Pancreas (tissue), 10 donors: Measurements from ENCODE around the gene RNF5. TPM values are rescaled to one million over a fixed set of nuclear protein-coding genes. Genes with fewer than 3 reads are reported as not detected.
"Not testable (repeated sequence)": the region's sequence is repeated elsewhere in the genome, so short reads cannot be mapped to it uniquely, and the experiment has no call there.

Source experiments
- ATAC-seq, 4 donors: fragments of 200-7000 bp; cut with Tn5 transposase; one replicate each; pipeline versions ENCODE4 v1.8.0 to v1.9.1; 2020; ENCODE audit warnings: mild to moderate bottlenecking in 4 of 4, moderate library complexity in 4 of 4
- DNase-seq, 6 donors: peaks; one replicate each; pipeline ENCODE4 v3.0.0-alpha.2; 2020
- FAIRE-seq: peaks from 2 replicates; lab custom pipeline; 2012; peaks lifted over from hg19 to GRCh38; lab: Jason Lieb, UNC
- H3K27ac ChIP-seq, 4 donors: fragments of 200-600 bp; sonication (generic); 1 replicate in 3 of 4; 2 replicates in 1 of 4; pipeline versions ENCODE4 v1.5.0 to v1.8.0; 2020
- H3K27me3 ChIP-seq, 4 donors: fragments of 200-600 bp; one replicate each; pipeline ENCODE4 v1.8.0; 2021
- H3K36me3 ChIP-seq, 3 donors: fragments of 200-600 bp; sonication (generic) in 1 of 3; one replicate each; pipeline versions ENCODE4 v1.5.0 to v1.8.0; 2020 to 2021
- H3K4me1 ChIP-seq, 3 donors: fragments of 200-600 bp; one replicate each; pipeline ENCODE4 v1.8.0; 2021
- H3K4me3 ChIP-seq, 4 donors: fragments of 200-600 bp; sonication (generic) in 2 of 4; one replicate each; pipeline versions ENCODE4 v1.5.0 to v1.8.0; 2020 to 2021
- H3K9me3 ChIP-seq, 4 donors: fragments of 200-600 bp; one replicate each; pipeline ENCODE4 v1.8.0; 2021
- WGBS, 2 donors: extraction: QIAGEN DNeasy Blood & Tissue Kit; methylation state at CpG; one replicate each; pipeline ENCODE4 v1.1.7; 2013; 5-methylcytosine and 5-hydroxymethylcytosine counted together
- intact Hi-C, 3 donors: fragments of 100-400 bp; cut with DNase I; formaldehyde crosslinking; loops; one replicate each; pipeline versions ENCODE4 v1.11.1 to v1.14.2; 2022
- polyA plus RNA-seq, 2 donors: library from polyadenylated mRNA; stranded (reverse); fragments of 200-250 nt; gene quantifications; one replicate each; pipeline ENCODE4 v1.2.3, GENCODE V29; 2013
- total RNA-seq, 6 donors: library from RNA; stranded (reverse); fragmentation: NEBNext Ultra II Directional in 4 of 6; extraction: Animal tissue kit (Norgen Biotek cat#: 25700) in 4 of 6; gene quantifications; one replicate each; pipeline versions ENCODE4 v1.2.1 to v1.2.4, GENCODE V29; 2021 to 2023
- TF ChIP-seq, protein P1 (sequence below), 4 donors: fragments of 200-600 bp; sonication (generic) in 3 of 4; IDR thresholded peaks; one replicate each; pipeline versions ENCODE4 v1.5.0 to v1.8.0; 2021; ENCODE audit warnings: antibody characterized with exemption in 4 of 4
- donor health status: healthy with polysubstance abuse.
- donor health status: DM: no; HTN: no; CAD: no; lungs with moderate emphysema.
- donor health status: DM: no; HTN: no; CAD: no.
- donor health status: control.
- donor health status: control.
- donor health status: Bipolar disorder and iron deficiency.
- donor health status: DM: yes; HTN: yes; CAD: no.
- donor health status: DM: no; HTN: no; CAD: no.
- donor health status: DM: no; HTN: no; CAD: no.
- donor health status: DM: yes; HTN: yes; CAD: no.

The RNF5 gene
- total and polyA plus RNA-seq, 8 donors, result 16.1 to 41.4 (median 25.8) TPM

DNA sequence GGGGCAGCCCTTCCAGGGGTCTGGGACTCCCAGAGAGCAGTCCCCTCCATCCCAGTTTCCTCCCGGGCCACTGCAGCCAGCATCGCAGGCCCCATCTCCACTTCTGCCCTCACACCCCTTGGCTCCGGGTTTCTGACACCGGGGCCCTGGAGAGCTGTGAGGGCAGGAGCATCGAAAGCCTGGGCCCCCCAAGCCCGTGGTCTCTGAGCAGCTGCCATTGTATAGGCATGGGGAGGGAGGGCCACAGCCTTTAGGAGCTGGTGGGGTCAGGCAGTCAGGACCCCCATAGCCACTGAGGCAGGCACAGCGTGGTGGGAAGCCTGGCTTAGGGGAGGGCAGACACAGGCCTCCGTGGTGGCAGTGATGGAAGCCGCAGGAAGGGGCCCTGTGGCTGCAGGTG, 24.0 kb downstream of the RNF5 start:
- Histone ChIP-seq H3K9me3 (no peaks in the 10 kb centered on the region), H3K4me3 (no peak overlapping the region), H3K27ac (no peak overlapping the region), H3K27me3 (no peaks in the 10 kb centered on the region), H3K36me3 (no peaks in the 10 kb centered on the region), H3K4me1 (peaks cover 0 to 2% (median 0%) of the 10 kb centered on the region in 3 donors)
- WGBS, 2 donors, result 67 to 82% methylated on average over 9 of the region's 9 CpGs
- DNase-seq (peak in 1 of 6 donors; percentile 42), ATAC-seq (no peak), FAIRE-seq (no peak)
- TF ChIP-seq, protein P1, sequence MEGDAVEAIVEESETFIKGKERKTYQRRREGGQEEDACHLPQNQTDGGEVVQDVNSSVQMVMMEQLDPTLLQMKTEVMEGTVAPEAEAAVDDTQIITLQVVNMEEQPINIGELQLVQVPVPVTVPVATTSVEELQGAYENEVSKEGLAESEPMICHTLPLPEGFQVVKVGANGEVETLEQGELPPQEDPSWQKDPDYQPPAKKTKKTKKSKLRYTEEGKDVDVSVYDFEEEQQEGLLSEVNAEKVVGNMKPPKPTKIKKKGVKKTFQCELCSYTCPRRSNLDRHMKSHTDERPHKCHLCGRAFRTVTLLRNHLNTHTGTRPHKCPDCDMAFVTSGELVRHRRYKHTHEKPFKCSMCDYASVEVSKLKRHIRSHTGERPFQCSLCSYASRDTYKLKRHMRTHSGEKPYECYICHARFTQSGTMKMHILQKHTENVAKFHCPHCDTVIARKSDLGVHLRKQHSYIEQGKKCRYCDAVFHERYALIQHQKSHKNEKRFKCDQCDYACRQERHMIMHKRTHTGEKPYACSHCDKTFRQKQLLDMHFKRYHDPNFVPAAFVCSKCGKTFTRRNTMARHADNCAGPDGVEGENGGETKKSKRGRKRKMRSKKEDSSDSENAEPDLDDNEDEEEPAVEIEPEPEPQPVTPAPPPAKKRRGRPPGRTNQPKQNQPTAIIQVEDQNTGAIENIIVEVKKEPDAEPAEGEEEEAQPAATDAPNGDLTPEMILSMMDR (IDR thresholded peaks at IDR 0.05), result no peak
- intact Hi-C loops, result no loop called here

DNA sequence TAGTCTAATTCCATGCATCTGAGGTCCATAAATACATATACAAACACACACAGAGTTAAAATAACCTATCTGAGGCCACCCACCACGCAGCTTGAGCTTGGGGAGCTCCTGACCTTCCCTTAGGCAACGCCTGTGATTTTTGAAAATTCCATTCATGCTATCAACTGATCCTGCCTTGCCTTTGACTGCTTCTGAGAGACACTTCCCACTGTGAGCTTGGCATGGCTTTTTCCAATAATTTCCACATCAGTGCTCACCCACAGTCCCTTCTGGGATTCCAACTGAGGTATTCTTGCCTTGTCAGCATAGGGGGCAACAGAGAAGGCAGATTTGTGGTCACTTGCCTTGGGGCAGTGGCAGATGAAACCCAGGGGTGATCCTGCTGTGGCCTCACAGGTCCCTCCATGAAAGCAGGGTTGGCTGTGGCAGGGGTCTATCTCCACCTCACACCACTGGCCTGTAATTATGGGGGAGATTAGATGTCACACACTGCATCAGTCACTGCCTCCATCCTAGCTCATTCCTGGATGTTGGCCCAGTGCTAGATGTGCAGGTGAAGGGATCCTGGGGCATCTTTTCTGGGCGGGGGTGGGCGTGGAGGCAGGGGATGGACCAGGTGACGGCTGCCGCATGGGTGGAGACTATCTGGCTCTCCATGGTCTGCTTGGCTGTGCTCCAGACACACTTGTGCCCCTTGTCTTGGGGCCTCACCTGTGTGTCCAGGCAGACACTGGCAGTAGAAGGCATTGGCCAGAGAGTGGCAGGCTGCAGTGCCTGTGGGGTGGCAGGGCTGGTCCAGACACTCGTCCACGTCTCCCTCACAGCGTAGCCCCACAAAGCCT, 25.4 kb downstream of the RNF5 start:
- intact Hi-C loops, result no loop called here
- WGBS, 2 donors, result 55 to 69% methylated on average over 9 of the region's 9 CpGs
- H3K4me1 ChIP-seq, result no peaks in the 10 kb centered on the region
- DNase-seq, result no peak
- no peak overlapping the region for H3K27ac ChIP-seq
- FAIRE-seq, result no peak
- no peak overlapping the region for H3K4me3 ChIP-seq
- H3K36me3 ChIP-seq, result no peaks in the 10 kb centered on the region
- no peaks in the 10 kb centered on the region for H3K9me3 ChIP-seq
- ATAC-seq, result no peak
- TF ChIP-seq, protein P1 (IDR thresholded peaks at IDR 0.05), result no peak
- H3K27me3 ChIP-seq, result no peaks in the 10 kb centered on the region

- no peak for DNase-seq
- no peak for FAIRE-seq
- intact Hi-C loops, result no loop called here
- WGBS, 2 donors, result 74 to 83% methylated on average over 3 of the region's 3 CpGs
- no peaks in the 10 kb centered on the region for H3K27me3 ChIP-seq
- H3K9me3 ChIP-seq, result no peaks in the 10 kb centered on the region
- TF ChIP-seq, protein P1 (IDR thresholded peaks at IDR 0.05), result no peak
- no peaks in the 10 kb centered on the region for H3K36me3 ChIP-seq
- H3K4me1 ChIP-seq, result no peaks in the 10 kb centered on the region
- no peak overlapping the region for H3K27ac ChIP-seq
- ATAC-seq, result no peak
- no peak overlapping the region for H3K4me3 ChIP-seq
Observed at GRCh38 chr6:32204268-32204715, 26.1 kb downstream of the RNF5 start.

- Histone ChIP-seq H3K27me3 (no peaks in the 10 kb centered on the region), H3K36me3 (no peaks in the 10 kb centered on the region), H3K27ac (no peak overlapping the region), H3K4me3 (no peak overlapping the region), H3K4me1 (no peaks in the 10 kb centered on the region), H3K9me3 (no peaks in the 10 kb centered on the region)
- WGBS, 2 donors, result 39 to 54% methylated on average over 1 of the region's 1 CpG
- TF ChIP-seq, protein P1 (IDR thresholded peaks at IDR 0.05), result no peak
- no peak for ATAC-seq
- intact Hi-C loops, result no loop called here
- FAIRE-seq, result no peak
- no peak for DNase-seq
Observed at GRCh38 chr6:32208996-32209395, 30.8 kb downstream of the RNF5 start.

GRCh38 chr6:32210191-32210601, 32.0 kb downstream of the RNF5 start:
- 70 to 76% methylated on average over 5 of the region's 5 CpGs for WGBS, 2 donors
- H3K9me3 ChIP-seq, result no peaks in the 10 kb centered on the region
- DNase-seq, result no peak
- H3K27ac ChIP-seq, result no peak overlapping the region
- FAIRE-seq, result no peak
- no peaks in the 10 kb centered on the region for H3K27me3 ChIP-seq
- TF ChIP-seq, protein P1 (IDR thresholded peaks at IDR 0.05), result no peak
- no peaks in the 10 kb centered on the region for H3K36me3 ChIP-seq
- intact Hi-C loops, result no loop called here
- ATAC-seq, result no peak
- H3K4me3 ChIP-seq, result no peak overlapping the region
- H3K4me1 ChIP-seq, result no peaks in the 10 kb centered on the region

- 78 to 80% methylated on average over 4 of the region's 4 CpGs for WGBS, 2 donors
- H3K4me3 ChIP-seq, H3K27ac ChIP-seq, H3K27me3 ChIP-seq, DNase-seq, ATAC-seq, intact Hi-C loops, H3K9me3 ChIP-seq, H3K36me3 ChIP-seq, FAIRE-seq, H3K4me1 ChIP-seq: not testable (repeated sequence)
Observed at GRCh38 chr6:32211432-32211831, 33.2 kb downstream of the RNF5 start.
